Measurements from ENCODE around the gene BCL11A.

BCL11A gene

GRCh38 chr2:60507211-60507965, 46.1 kb downstream of the BCL11A start:
- DNase-seq = no peak
- TF ChIP-seq POLR2A (IDR thresholded peaks at IDR 0.05; ENCODE audit: low read length) = no peak
- TF ChIP-seq GATA1 (IDR thresholded peaks at IDR 0.05; ENCODE audit: low read depth, low read length) = no peak

GRCh38 chr2:60505880-60506260, 47.6 kb downstream of the BCL11A start:
- TF ChIP-seq POLR2A (IDR thresholded peaks at IDR 0.05; ENCODE audit: low read length) = no peak
- TF ChIP-seq GATA1 (IDR thresholded peaks at IDR 0.05; ENCODE audit: low read depth, low read length) = no peak
- peak; percentile 15 to 16 for DNase-seq

- DNase-seq = no peak
- no peak for TF ChIP-seq POLR2A (IDR thresholded peaks at IDR 0.05; ENCODE audit: low read length)
- no peak for TF ChIP-seq GATA1 (IDR thresholded peaks at IDR 0.05; ENCODE audit: low read depth, low read length)
Observed at GRCh38 chr2:60505240-60505879, 48.1 kb downstream of the BCL11A start.

- TF ChIP-seq GATA1 (IDR thresholded peaks at IDR 0.05; ENCODE audit: low read depth, low read length) (no peak), POLR2A (IDR thresholded peaks at IDR 0.05; ENCODE audit: low read length) (no peak)
- DNase-seq = peak; percentile 38 to 62
Observed at GRCh38 chr2:60504049-60504448, 49.4 kb downstream of the BCL11A start.

- no peak for DNase-seq
Observed at GRCh38 chr2:60502144-60502543, 51.3 kb downstream of the BCL11A start.

GRCh38 chr2:60500861-60501260, 52.6 kb downstream of the BCL11A start:
- DNase-seq = peak in 1 of 2 experiments; percentile 23

More at GRCh38 chr2:60502144-60502543, 51.3 kb downstream of the BCL11A start:
- no peak for TF ChIP-seq GATA1 (IDR thresholded peaks at IDR 0.05; ENCODE audit: low read depth, low read length)
- no peak for TF ChIP-seq POLR2A (IDR thresholded peaks at IDR 0.05; ENCODE audit: low read length)

GRCh38 chr2:60499651-60500265, 53.7 kb downstream of the BCL11A start:
- DNase-seq = no peak

More at GRCh38 chr2:60500861-60501260, 52.6 kb downstream of the BCL11A start:
- no peak for TF ChIP-seq POLR2A (IDR thresholded peaks at IDR 0.05; ENCODE audit: low read length)
- no peak for TF ChIP-seq GATA1 (IDR thresholded peaks at IDR 0.05; ENCODE audit: low read depth, low read length)

GRCh38 chr2:60498816-60499429, 54.5 kb downstream of the BCL11A start:
- DNase-seq = no peak
- TF ChIP-seq GATA1 (IDR thresholded peaks at IDR 0.05; ENCODE audit: low read depth, low read length) = no peak
- no peak for TF ChIP-seq POLR2A (IDR thresholded peaks at IDR 0.05; ENCODE audit: low read length)

More at GRCh38 chr2:60499651-60500265, 53.7 kb downstream of the BCL11A start:
- TF ChIP-seq GATA1 (IDR thresholded peaks at IDR 0.05; ENCODE audit: low read depth, low read length) = no peak
- TF ChIP-seq POLR2A (IDR thresholded peaks at IDR 0.05; ENCODE audit: low read length) = no peak

GRCh38 chr2:60498127-60498815, 55.2 kb downstream of the BCL11A start:
- peak; percentile 71 to 86 for DNase-seq
- TF ChIP-seq GATA1 (IDR thresholded peaks at IDR 0.05; ENCODE audit: low read depth, low read length) (no peak), POLR2A (IDR thresholded peaks at IDR 0.05; ENCODE audit: low read length) (peak; percentile 75)

- no peak for TF ChIP-seq GATA1 (IDR thresholded peaks at IDR 0.05; ENCODE audit: low read depth, low read length)
- no peak for TF ChIP-seq POLR2A (IDR thresholded peaks at IDR 0.05; ENCODE audit: low read length)
- no peak for DNase-seq
Observed at GRCh38 chr2:60497500-60497899, 56.0 kb downstream of the BCL11A start.

GRCh38 chr2:60496956-60497355, 56.5 kb downstream of the BCL11A start:
- DNase-seq = no peak
- no peak for TF ChIP-seq POLR2A (IDR thresholded peaks at IDR 0.05; ENCODE audit: low read length)
- TF ChIP-seq GATA1 (IDR thresholded peaks at IDR 0.05; ENCODE audit: low read depth, low read length) = no peak

- TF ChIP-seq GATA1 (IDR thresholded peaks at IDR 0.05; ENCODE audit: low read depth, low read length) (no peak), POLR2A (IDR thresholded peaks at IDR 0.05; ENCODE audit: low read length) (no peak)
- no peak for DNase-seq
Observed at GRCh38 chr2:60496475-60496874, 57.0 kb downstream of the BCL11A start.

- TF ChIP-seq POLR2A (IDR thresholded peaks at IDR 0.05; ENCODE audit: low read length) (peak; percentile 53), GATA1 (IDR thresholded peaks at IDR 0.05; ENCODE audit: low read depth, low read length) (no peak)
Observed at GRCh38 chr2:60495041-60495625, 58.3 kb downstream of the BCL11A start.

More at GRCh38 chr2:60495041-60495625, 58.3 kb downstream of the BCL11A start:
- peak; percentile 76 to 88 for DNase-seq

Measured in erythroblast (primary cell).